ENCODE measurements around the gene TGFBRAP1. TPM values are rescaled to one million over a fixed set of nuclear protein-coding genes. Genes with fewer than 3 reads are reported as not detected.

The TGFBRAP1 gene
- total RNA-seq, 1 donor from 2014 or later: 13.8 TPM

- Histone ChIP-seq H3F3A (ENCODE audit: low read depth) (no peaks in the 10 kb centered on the region), H3K9me3 (ENCODE audit: low read depth) (no peaks in the 10 kb centered on the region), H3K79me2 (ENCODE audit: low read depth) (no peaks in the 10 kb centered on the region), H3K27ac (no peak overlapping the region), H3K36me3 (no peaks in the 10 kb centered on the region), H2AFZ (replicated peaks) (no peak overlapping the region), H3K4me2 (no peak overlapping the region), H3K4me1 (no peaks in the 10 kb centered on the region), H3K4me3 (no peak overlapping the region), H3K27me3 (no peaks in the 10 kb centered on the region), H3K9ac (no peak overlapping the region), H4K20me1 (ENCODE audit: low read depth) (no peaks in the 10 kb centered on the region)
- peaks cover 7% of the 10 kb centered on the region for H3K9me3 Mint-ChIP-seq
- peaks cover 5% of the 10 kb centered on the region for H3K27me3 Mint-ChIP-seq (ENCODE audit: insufficient read depth, low read depth)
- peaks cover 3% of the 10 kb centered on the region for H3K4me1 Mint-ChIP-seq
- no peak overlapping the region for H3K27ac Mint-ChIP-seq
- H3K36me3 Mint-ChIP-seq: peaks cover 4% of the 10 kb centered on the region
- TF ChIP-seq, protein P1, sequence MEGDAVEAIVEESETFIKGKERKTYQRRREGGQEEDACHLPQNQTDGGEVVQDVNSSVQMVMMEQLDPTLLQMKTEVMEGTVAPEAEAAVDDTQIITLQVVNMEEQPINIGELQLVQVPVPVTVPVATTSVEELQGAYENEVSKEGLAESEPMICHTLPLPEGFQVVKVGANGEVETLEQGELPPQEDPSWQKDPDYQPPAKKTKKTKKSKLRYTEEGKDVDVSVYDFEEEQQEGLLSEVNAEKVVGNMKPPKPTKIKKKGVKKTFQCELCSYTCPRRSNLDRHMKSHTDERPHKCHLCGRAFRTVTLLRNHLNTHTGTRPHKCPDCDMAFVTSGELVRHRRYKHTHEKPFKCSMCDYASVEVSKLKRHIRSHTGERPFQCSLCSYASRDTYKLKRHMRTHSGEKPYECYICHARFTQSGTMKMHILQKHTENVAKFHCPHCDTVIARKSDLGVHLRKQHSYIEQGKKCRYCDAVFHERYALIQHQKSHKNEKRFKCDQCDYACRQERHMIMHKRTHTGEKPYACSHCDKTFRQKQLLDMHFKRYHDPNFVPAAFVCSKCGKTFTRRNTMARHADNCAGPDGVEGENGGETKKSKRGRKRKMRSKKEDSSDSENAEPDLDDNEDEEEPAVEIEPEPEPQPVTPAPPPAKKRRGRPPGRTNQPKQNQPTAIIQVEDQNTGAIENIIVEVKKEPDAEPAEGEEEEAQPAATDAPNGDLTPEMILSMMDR (IDR thresholded peaks at IDR 0.05): no peak
- no peak for TF ChIP-seq EZH2 (IDR thresholded peaks at IDR 0.05)
- no peak for TF ChIP-seq EZH2phosphoT487 (IDR thresholded peaks at IDR 0.05)
- H3K4me3 Mint-ChIP-seq: no peak overlapping the region
- no peak for DNase-seq (ENCODE audit: low spot score)
These were observed 113.8 kb downstream of the TGFBRAP1 start for GRCh38 chr2:105215586-105216192.

Other genes starting within 250 kb of the TGFBRAP1 start
- gene GPR45, start 88.0 kb downstream of the TGFBRAP1 start, total RNA-seq (ENCODE audit: low replicate concordance): not detected in 2 replicates
- 29.7 and 42.9 TPM in 2 replicates for gene C2orf49, start 7.8 kb upstream of the TGFBRAP1 start, total RNA-seq (ENCODE audit: low replicate concordance)
- 17.8 and 20.7 TPM in 2 replicates for gene FHL2, start 69.3 kb upstream of the TGFBRAP1 start, total RNA-seq (ENCODE audit: low replicate concordance)